ENCODE results near the gene RABGAP1L. TPM values are rescaled to one million over a fixed set of nuclear protein-coding genes. Genes with fewer than 3 reads are reported as not detected.

The RABGAP1L gene
- total RNA-seq, 1 experiment from 2014 or later, result 29.3 TPM

DNA sequence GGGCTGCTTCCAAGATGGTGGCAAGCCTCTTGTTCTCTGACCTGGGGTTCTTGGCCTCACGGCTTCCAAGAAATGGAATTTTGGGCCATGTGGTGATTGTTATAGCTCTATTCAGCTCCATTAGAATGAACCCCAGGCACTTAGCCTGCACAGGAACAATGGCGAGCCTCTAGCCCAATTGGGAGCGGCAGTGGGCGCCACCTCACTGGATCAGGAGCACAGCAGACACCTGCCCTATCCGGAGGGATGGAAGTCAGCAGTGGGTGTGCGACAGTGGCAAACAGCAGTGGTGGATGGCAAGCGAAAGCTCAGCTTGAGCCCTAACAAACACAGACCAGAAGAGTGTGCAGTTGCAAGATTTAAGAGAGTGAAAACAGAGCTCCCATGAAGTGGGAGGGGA lies 519.3 kb downstream of the RABGAP1L start:
- CTCF ChIA-PET, result no interaction called here
- H3K27me3 ChIP-seq (ENCODE audit: insufficient read depth, low read length), result no peaks in the 10 kb centered on the region
- intact Hi-C loops (cut with micrococcal nuclease), result no loop called here
- no peak overlapping the region for H2AFZ ChIP-seq (ENCODE audit: low read depth, low read length, poor library complexity, severe bottlenecking)
- H3K9me2 ChIP-seq (ENCODE audit: insufficient read depth), result no peaks in the 10 kb centered on the region
- RAD21 ChIA-PET (ENCODE audit: low non-redundant PET in 1 of 2, low total read pairs in 2 of 2, uncharacterized antibody in 2 of 2, unreplicated experiment in 2 of 2), result no interaction called here
- no peaks in the 10 kb centered on the region for H4K20me1 ChIP-seq (ENCODE audit: insufficient read depth)
- ATAC-seq (no peak), DNase-seq (ENCODE audit: low read depth, low spot score) (no peak)
- TF ChIP-seq ATF3 (IDR thresholded peaks at IDR 0.05) (no peak), POLR2AphosphoS5 (IDR thresholded peaks at IDR 0.05; ENCODE audit: low read depth, low read length) (no peak), CBX3 (IDR thresholded peaks at IDR 0.05; ENCODE audit: low read depth) (no peak), EGR1 (IDR thresholded peaks at IDR 0.05; ENCODE audit: low read depth) (no peak), YY1 (IDR thresholded peaks at IDR 0.05; ENCODE audit: extremely low read depth, insufficient replicate concordance, low read depth, low read length) (no peak), JUND (IDR thresholded peaks at IDR 0.05) (no peak), RAD21 (IDR thresholded peaks at IDR 0.05; ENCODE audit: low read depth) (no peak), ZBTB33 (IDR thresholded peaks at IDR 0.05; ENCODE audit: extremely low read depth, insufficient replicate concordance, low read length) (no peak), SP1 (IDR thresholded peaks at IDR 0.05; ENCODE audit: low read depth) (no peak), POLR2A (IDR thresholded peaks at IDR 0.05; ENCODE audit: borderline replicate concordance, extremely low read depth, insufficient read depth, insufficient read length) (no peak), ZFX (IDR thresholded peaks at IDR 0.05) (no peak), ZNF274 (IDR thresholded peaks at IDR 0.05; ENCODE audit: low read depth, low read length) (no peak), EZH2phosphoT487 (IDR thresholded peaks at IDR 0.05; ENCODE audit: borderline replicate concordance) (no peak), MAX (IDR thresholded peaks at IDR 0.05) (no peak), ELF1 (IDR thresholded peaks at IDR 0.05; ENCODE audit: borderline replicate concordance, low read depth) (no peak), TCF7L2 (IDR thresholded peaks at IDR 0.05; ENCODE audit: borderline replicate concordance, extremely low read depth, insufficient read depth, insufficient read length) (no peak)
- TF ChIP-seq, protein P1, sequence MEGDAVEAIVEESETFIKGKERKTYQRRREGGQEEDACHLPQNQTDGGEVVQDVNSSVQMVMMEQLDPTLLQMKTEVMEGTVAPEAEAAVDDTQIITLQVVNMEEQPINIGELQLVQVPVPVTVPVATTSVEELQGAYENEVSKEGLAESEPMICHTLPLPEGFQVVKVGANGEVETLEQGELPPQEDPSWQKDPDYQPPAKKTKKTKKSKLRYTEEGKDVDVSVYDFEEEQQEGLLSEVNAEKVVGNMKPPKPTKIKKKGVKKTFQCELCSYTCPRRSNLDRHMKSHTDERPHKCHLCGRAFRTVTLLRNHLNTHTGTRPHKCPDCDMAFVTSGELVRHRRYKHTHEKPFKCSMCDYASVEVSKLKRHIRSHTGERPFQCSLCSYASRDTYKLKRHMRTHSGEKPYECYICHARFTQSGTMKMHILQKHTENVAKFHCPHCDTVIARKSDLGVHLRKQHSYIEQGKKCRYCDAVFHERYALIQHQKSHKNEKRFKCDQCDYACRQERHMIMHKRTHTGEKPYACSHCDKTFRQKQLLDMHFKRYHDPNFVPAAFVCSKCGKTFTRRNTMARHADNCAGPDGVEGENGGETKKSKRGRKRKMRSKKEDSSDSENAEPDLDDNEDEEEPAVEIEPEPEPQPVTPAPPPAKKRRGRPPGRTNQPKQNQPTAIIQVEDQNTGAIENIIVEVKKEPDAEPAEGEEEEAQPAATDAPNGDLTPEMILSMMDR (IDR thresholded peaks at IDR 0.05 in 2 of 3, conservative IDR thresholded peaks at IDR 0.05 in 1 of 3; ENCODE audit: borderline replicate concordance in 1 of 3, insufficient read depth in 1 of 3, low read depth in 2 of 3, low read length in 2 of 3), result no peak
- H3K9me3 ChIP-seq (ENCODE audit: control insufficient read depth in 1 of 2, insufficient read depth in 1 of 2, low read depth in 1 of 2, low read length in 2 of 2), result no peaks in the 10 kb centered on the region
- H3K27ac ChIP-seq (ENCODE audit: low read depth, low read length), result no peak overlapping the region
- H3K4me3 ChIP-seq (replicated peaks in 1 of 2; ENCODE audit: low read depth in 1 of 2, low read length in 2 of 2), result no peak overlapping the region
- no peaks in the 10 kb centered on the region for H3K36me3 ChIP-seq (ENCODE audit: control insufficient read depth in 1 of 2, insufficient read depth in 2 of 2, low read length in 2 of 2)
- no TSS peak for BruUV-seq (replicated peaks)
- H3K79me2 ChIP-seq (ENCODE audit: insufficient read depth, low read length), result no peaks in the 10 kb centered on the region
- H3K9ac ChIP-seq (ENCODE audit: low read length), result no peak overlapping the region
- H3K4me2 ChIP-seq (ENCODE audit: low read length), result no peak overlapping the region
- POLR2A ChIA-PET, result no interaction called here
- no peaks in the 10 kb centered on the region for H3K4me1 ChIP-seq (ENCODE audit: control insufficient read depth in 1 of 2, insufficient read depth in 2 of 2, low read length in 2 of 2)

Measured in HCT116 (cell line).